Liver (tissue), 9 donors: Measurements from ENCODE around the gene HINT2. TPM values are rescaled to one million over a fixed set of nuclear protein-coding genes. Genes with fewer than 3 reads are reported as not detected.
A peak's percentile ranks its signal among the peaks of the same experiment; 100 is the strongest.

Source experiments
- DNase-seq: peaks from one replicate; pipeline ENCODE4 v3.0.0-alpha.2; 2017; ENCODE audit warnings: low spot score
- H3K27ac ChIP-seq, 2 donors: one replicate each; pipeline ENCODE4 v1.7.0; 2013; ENCODE audit warnings: inconsistent platforms in 2 of 2, low read length in 2 of 2, control low read depth in 1 of 2, low read depth in 1 of 2, mild to moderate bottlenecking in 1 of 2
- H3K27me3 ChIP-seq, 4 donors: one replicate each; pipeline versions ENCODE4 v1.6.1 to v1.7.0; 2013; ENCODE audit warnings: low read length in 3 of 4, inconsistent platforms in 1 of 4, mild to moderate bottlenecking in 1 of 4, moderate library complexity in 1 of 4; ENCODE audit not compliant: control insufficient read depth in 4 of 4, insufficient read depth in 4 of 4
- H3K36me3 ChIP-seq, 4 donors: one replicate each; pipeline versions ENCODE4 v1.6.1 to v1.7.0; 2013; ENCODE audit warnings: low read length in 3 of 4, mild to moderate bottlenecking in 3 of 4, low read depth in 1 of 4, moderate library complexity in 1 of 4; ENCODE audit not compliant: control insufficient read depth in 4 of 4, insufficient read depth in 3 of 4
- H3K4me1 ChIP-seq, 4 donors: one replicate each; pipeline versions ENCODE4 v1.6.1 to v1.7.0; 2013; ENCODE audit warnings: low read length in 3 of 4, mild to moderate bottlenecking in 3 of 4, moderate library complexity in 1 of 4; ENCODE audit not compliant: control insufficient read depth in 4 of 4, insufficient read depth in 4 of 4
- H3K4me3 ChIP-seq, 3 donors: one replicate each; pipeline versions ENCODE4 v1.6.1 to v1.7.0; 2013; ENCODE audit warnings: low read length in 3 of 3, control low read depth in 1 of 3, low read depth in 1 of 3, mild to moderate bottlenecking in 1 of 3
- H3K9ac ChIP-seq, 2 donors: one replicate each; pipeline ENCODE4 v1.7.0; 2013; ENCODE audit warnings: low read length in 2 of 2, mild to moderate bottlenecking in 2 of 2, moderate library complexity in 2 of 2, control low read depth in 1 of 2, low read depth in 1 of 2
- H3K9me3 ChIP-seq, 4 donors: one replicate each; pipeline versions ENCODE4 v1.6.1 to v1.7.0; 2013; ENCODE audit warnings: low read length in 3 of 4; ENCODE audit not compliant: control insufficient read depth in 4 of 4
- ATF3 ChIP-seq: IDR thresholded peaks from 2 replicates; pipeline ENCODE4 v1.6.1; 2016; ENCODE audit warnings: antibody characterized with exemption
- CTCF ChIP-seq: fragments of 150-350 bp; IDR thresholded peaks from 2 replicates; pipeline ENCODE4 v1.5.1; 2017; ENCODE audit warnings: improper control_type of control experiment, low read depth, low read length; ENCODE audit not compliant: missing input control
- EGR1 ChIP-seq, 2 donors: IDR thresholded peaks; 2 replicates each; pipeline ENCODE4 v1.6.1; 2016 to 2018; ENCODE audit warnings: antibody characterized with exemption in 2 of 2, low read depth in 2 of 2
- HNF4A ChIP-seq, 2 donors: conservative IDR thresholded peaks; 2 replicates each; pipeline ENCODE4 v1.6.1; 2016; ENCODE audit warnings: antibody characterized with exemption in 2 of 2, mild to moderate bottlenecking in 2 of 2
- JUND ChIP-seq, 2 donors: IDR thresholded peaks; 2 replicates each; pipeline ENCODE4 v1.6.1; 2016; ENCODE audit warnings: antibody characterized with exemption in 2 of 2
- NR2F2 ChIP-seq: IDR thresholded peaks from 2 replicates; pipeline ENCODE4 v1.6.1; 2016; ENCODE audit warnings: antibody characterized with exemption
- RAD21 ChIP-seq, 2 donors: IDR thresholded peaks; 2 replicates each; pipeline ENCODE4 v1.6.1; 2016; ENCODE audit warnings: antibody characterized with exemption in 2 of 2, mild to moderate bottlenecking in 2 of 2
- RXRA ChIP-seq, 2 donors: IDR thresholded peaks; 2 replicates each; pipeline ENCODE4 v1.6.1; 2017 to 2018; ENCODE audit warnings: antibody characterized with exemption in 2 of 2, mild to moderate bottlenecking in 1 of 2
- SP1 ChIP-seq: IDR thresholded peaks from 2 replicates; pipeline ENCODE4 v1.6.1; 2018; ENCODE audit warnings: antibody characterized with exemption, mild to moderate bottlenecking
- TAF1 ChIP-seq: conservative IDR thresholded peaks from 2 replicates; pipeline ENCODE4 v1.6.1; 2016; ENCODE audit warnings: antibody characterized with exemption, mild to moderate bottlenecking
- ZBTB33 ChIP-seq: IDR thresholded peaks from 2 replicates; pipeline ENCODE4 v1.6.1; 2016; ENCODE audit warnings: antibody characterized with exemption
- WGBS: extraction: QIAGEN DNeasy Blood & Tissue Kit; methylation state at CpG from one replicate; pipeline ENCODE4 v1.1.7; 2013; 5-methylcytosine and 5-hydroxymethylcytosine counted together
- polyA plus RNA-seq, 2 donors: library from polyadenylated mRNA; stranded (reverse) in 1 of 2; unstranded in 1 of 2; fragments of 200-250 nt in 1 of 2; fragments of >200 nt in 1 of 2; fragmentation: Nextera tagmentation in 1 of 2; extraction: Ambion mirVana in 1 of 2; gene quantifications; one replicate each; pipeline versions ENCODE4 v1.2.1 to v1.2.3, GENCODE V29; 2013 to 2015
- total RNA-seq, 2 donors: library from RNA; depleted of rRNA; stranded (reverse); fragments of >200 nt; gene quantifications; one replicate each; pipeline ENCODE4 v1.2.3, GENCODE V29; 2014
- TF ChIP-seq, protein P1 (sequence below): IDR thresholded peaks from 2 replicates; pipeline ENCODE4 v1.6.1; 2016; ENCODE audit warnings: antibody characterized with exemption, mild to moderate bottlenecking
- TF ChIP-seq, protein P2 (sequence below): IDR thresholded peaks from 2 replicates; pipeline ENCODE4 v1.6.1; 2016; ENCODE audit warnings: antibody characterized with exemption
- donor health status: healthy.
- donor health status: healthy.
- donor health status: healthy.
- donor health status: healthy.
- donor health status: healthy.

HINT2 gene
- total and polyA plus RNA-seq, 4 donors, result 34.3 to 176 (median 76.1) TPM

DNA sequence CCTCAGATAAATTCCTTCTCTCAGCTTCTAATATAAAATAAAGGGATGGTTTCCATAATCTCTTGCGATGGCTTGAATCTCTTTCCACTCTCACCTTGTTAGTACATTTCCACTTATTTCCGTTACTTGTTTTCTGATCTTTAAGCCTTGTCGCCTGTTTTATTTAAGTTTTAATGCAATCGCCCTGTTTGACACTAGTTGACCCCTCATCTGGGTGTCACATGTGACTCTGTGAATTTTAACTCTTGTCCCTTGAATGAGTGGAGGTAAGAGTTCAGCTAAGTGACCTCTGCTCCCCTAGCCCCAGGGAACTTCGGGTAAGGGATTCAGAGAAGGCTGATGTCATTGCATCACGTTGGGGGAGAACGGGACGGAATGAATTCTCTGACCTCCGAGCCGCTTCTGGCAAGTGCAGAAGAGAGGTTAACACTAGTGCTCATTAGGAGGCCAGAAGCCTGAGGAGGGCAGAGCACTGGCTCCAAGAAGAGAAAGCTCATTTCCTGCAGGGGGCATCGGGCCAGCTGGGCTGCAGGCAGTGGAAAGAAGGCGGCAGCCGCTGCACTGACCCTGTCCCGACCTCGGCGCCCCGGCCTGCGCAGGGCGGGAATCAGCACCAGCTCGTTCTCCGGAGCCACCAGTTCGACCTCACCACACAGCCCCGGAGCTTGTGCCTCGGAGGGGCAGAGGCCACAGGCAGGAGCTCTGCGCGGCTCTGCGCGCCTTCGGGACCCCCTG, 569 bp downstream of the HINT2 start (continued):
- TF ChIP-seq, protein P1, sequence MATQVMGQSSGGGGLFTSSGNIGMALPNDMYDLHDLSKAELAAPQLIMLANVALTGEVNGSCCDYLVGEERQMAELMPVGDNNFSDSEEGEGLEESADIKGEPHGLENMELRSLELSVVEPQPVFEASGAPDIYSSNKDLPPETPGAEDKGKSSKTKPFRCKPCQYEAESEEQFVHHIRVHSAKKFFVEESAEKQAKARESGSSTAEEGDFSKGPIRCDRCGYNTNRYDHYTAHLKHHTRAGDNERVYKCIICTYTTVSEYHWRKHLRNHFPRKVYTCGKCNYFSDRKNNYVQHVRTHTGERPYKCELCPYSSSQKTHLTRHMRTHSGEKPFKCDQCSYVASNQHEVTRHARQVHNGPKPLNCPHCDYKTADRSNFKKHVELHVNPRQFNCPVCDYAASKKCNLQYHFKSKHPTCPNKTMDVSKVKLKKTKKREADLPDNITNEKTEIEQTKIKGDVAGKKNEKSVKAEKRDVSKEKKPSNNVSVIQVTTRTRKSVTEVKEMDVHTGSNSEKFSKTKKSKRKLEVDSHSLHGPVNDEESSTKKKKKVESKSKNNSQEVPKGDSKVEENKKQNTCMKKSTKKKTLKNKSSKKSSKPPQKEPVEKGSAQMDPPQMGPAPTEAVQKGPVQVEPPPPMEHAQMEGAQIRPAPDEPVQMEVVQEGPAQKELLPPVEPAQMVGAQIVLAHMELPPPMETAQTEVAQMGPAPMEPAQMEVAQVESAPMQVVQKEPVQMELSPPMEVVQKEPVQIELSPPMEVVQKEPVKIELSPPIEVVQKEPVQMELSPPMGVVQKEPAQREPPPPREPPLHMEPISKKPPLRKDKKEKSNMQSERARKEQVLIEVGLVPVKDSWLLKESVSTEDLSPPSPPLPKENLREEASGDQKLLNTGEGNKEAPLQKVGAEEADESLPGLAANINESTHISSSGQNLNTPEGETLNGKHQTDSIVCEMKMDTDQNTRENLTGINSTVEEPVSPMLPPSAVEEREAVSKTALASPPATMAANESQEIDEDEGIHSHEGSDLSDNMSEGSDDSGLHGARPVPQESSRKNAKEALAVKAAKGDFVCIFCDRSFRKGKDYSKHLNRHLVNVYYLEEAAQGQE, result peak; percentile 95
- TF ChIP-seq RAD21 (IDR thresholded peaks at IDR 0.05) (peak; percentile 13 to 23), NR2F2 (peak; percentile 95), SP1 (peak; percentile 98), ATF3 (peak; percentile 94), RXRA (IDR thresholded peaks at IDR 0.05) (peak; percentile 99 to 100), TAF1 (peak; percentile 59), HNF4A (conservative IDR thresholded peaks at IDR 0.05) (peak; percentile 88 to 95), EGR1 (IDR thresholded peaks at IDR 0.05; ENCODE audit: low read depth in 2 of 2) (no peak), JUND (IDR thresholded peaks at IDR 0.05) (peak; percentile 76 to 92)
- TF ChIP-seq, protein P2, sequence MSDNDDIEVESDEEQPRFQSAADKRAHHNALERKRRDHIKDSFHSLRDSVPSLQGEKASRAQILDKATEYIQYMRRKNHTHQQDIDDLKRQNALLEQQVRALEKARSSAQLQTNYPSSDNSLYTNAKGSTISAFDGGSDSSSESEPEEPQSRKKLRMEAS, result peak; percentile 88

- H3K27ac ChIP-seq, result peak overlapping the region; percentile 95 to 100
- H3K36me3 ChIP-seq, result peaks cover 0 to 2% (median under 1%) of the 10 kb centered on the region in 4 donors
- H3K9me3 ChIP-seq, result no peaks in the 10 kb centered on the region
- H3K4me1 ChIP-seq, result peaks cover 16 to 39% (median 35%) of the 10 kb centered on the region in 4 donors
- no peak for TF ChIP-seq ZBTB33
- peak; percentile 25 for TF ChIP-seq CTCF
- peak in 1 of 2 donors; percentile 33 for TF ChIP-seq RAD21 (IDR thresholded peaks at IDR 0.05)
- H3K27me3 ChIP-seq, result no peaks in the 10 kb centered on the region
- H3K4me3 ChIP-seq, result peak overlapping the region; percentile 2 to 82 (median 30)
- no peak for DNase-seq
- H3K9ac ChIP-seq, result peak overlapping the region in 1 of 2 donors; percentile 87
- WGBS, result 59% methylated on average over 10 of the region's 10 CpGs
Observed at GRCh38 chr9:35813434-35814105, 1.3 kb downstream of the HINT2 start.
